NCI-H1048 (cell line): ENCODE data around the gene MYOT.
"Not testable (repeated sequence)": the region's sequence is repeated elsewhere in the genome, so short reads cannot be mapped to it uniquely, and the experiment has no call there.

ENCODE experiments used
- DNase-seq: peaks from one replicate; lab custom pipeline; 2025; lab: John Stamatoyannopoulos, UW

MYOT gene

GRCh38 chr5:137867664-137868063 is at the start of gene MYOT:
Gene MYOT (plus strand): TSS chr5:137867860. CDS start chr5:137870652, 2,792 bp downstream.
- no peak for DNase-seq

- no peak for DNase-seq
These were observed 47.9 kb upstream of the MYOT start for GRCh38 chr5:137819766-137820165.

- DNase-seq, result no peak
These were observed 45.4 kb upstream of the MYOT start for GRCh38 chr5:137822158-137822764.

GRCh38 chr5:137822984-137823383 is 44.7 kb upstream of the MYOT start:
- no peak for DNase-seq

- no peak for DNase-seq
These were observed 42.5 kb upstream of the MYOT start for GRCh38 chr5:137825165-137825564.

GRCh38 chr5:137826067-137826466 is 41.6 kb upstream of the MYOT start:
- DNase-seq, result no peak

- no peak for DNase-seq
These were observed 39.5 kb upstream of the MYOT start for GRCh38 chr5:137828180-137828579.

- DNase-seq, result no peak
These were observed 39.0 kb upstream of the MYOT start for GRCh38 chr5:137828664-137829063.

GRCh38 chr5:137831105-137831504 is 36.6 kb upstream of the MYOT start:
- no peak for DNase-seq

- DNase-seq, result no peak
These were observed 36.1 kb upstream of the MYOT start for GRCh38 chr5:137831526-137831925.

GRCh38 chr5:137832416-137832815 is 35.2 kb upstream of the MYOT start:
- no peak for DNase-seq

- no peak for DNase-seq
These were observed 34.2 kb upstream of the MYOT start for GRCh38 chr5:137833463-137833862.

GRCh38 chr5:137834498-137835049 is 33.1 kb upstream of the MYOT start:
- no peak for DNase-seq

- no peak for DNase-seq
These were observed 31.4 kb upstream of the MYOT start for GRCh38 chr5:137836298-137836697.

GRCh38 chr5:137836997-137837396 is 30.7 kb upstream of the MYOT start:
- no peak for DNase-seq

GRCh38 chr5:137837491-137838394 is 29.9 kb upstream of the MYOT start:
- no peak for DNase-seq

GRCh38 chr5:137838976-137839375 is 28.7 kb upstream of the MYOT start:
- DNase-seq, result no peak

GRCh38 chr5:137842296-137842695 is 25.4 kb upstream of the MYOT start:
- no peak for DNase-seq

GRCh38 chr5:137843676-137844299 is 23.9 kb upstream of the MYOT start:
- no peak for DNase-seq

- DNase-seq, result no peak
These were observed 22.2 kb upstream of the MYOT start for GRCh38 chr5:137845472-137845871.

- no peak for DNase-seq
These were observed 20.0 kb upstream of the MYOT start for GRCh38 chr5:137847687-137848086.

- not testable (repeated sequence) for DNase-seq
These were observed 14.5 kb upstream of the MYOT start for GRCh38 chr5:137853165-137853564.

GRCh38 chr5:137856201-137856600 is 11.5 kb upstream of the MYOT start:
- no peak for DNase-seq
